T-helper 2 cell treated with Interferon-gamma antibody and Interleukin-4, amounts not matched to agents 100 ng/mL and 5 ng/mL, for 36 hours (primary cell): ENCODE results near the gene ZFP36L2. TPM values are rescaled to one million over a fixed set of nuclear protein-coding genes. Genes with fewer than 3 reads are reported as not detected.

ENCODE experiments used
- intact Hi-C: fragments of 100-400 bp; cut with micrococcal nuclease; formaldehyde crosslinking; loops from one replicate; pipeline ENCODE4 v1.15.1; 2023
- total RNA-seq: library from RNA; stranded (reverse); gene quantifications from 2 replicates; pipeline ENCODE4 v1.2.3, GENCODE V29; 2022

ZFP36L2 gene
- total RNA-seq, 1 donor from 2014 or later: 133 TPM

GRCh38 chr2:43250015-43250414, 23.6 kb upstream of the ZFP36L2 start:
- intact Hi-C loops: no loop called here

- intact Hi-C loops: no loop called here
Observed at GRCh38 chr2:43248621-43249020, 22.2 kb upstream of the ZFP36L2 start.

GRCh38 chr2:43246641-43247040, 20.2 kb upstream of the ZFP36L2 start:
- intact Hi-C loops: no loop called here

- intact Hi-C loops: no loop called here
Observed at GRCh38 chr2:43241558-43241957, 15.2 kb upstream of the ZFP36L2 start.

GRCh38 chr2:43240766-43241150, 14.4 kb upstream of the ZFP36L2 start:
- intact Hi-C loops: no loop called here

- intact Hi-C loops: no loop called here
Observed at GRCh38 chr2:43239981-43240765, 13.8 kb upstream of the ZFP36L2 start.

GRCh38 chr2:43238813-43239212, 12.4 kb upstream of the ZFP36L2 start:
- intact Hi-C loops: no loop called here

- intact Hi-C loops: no loop called here
Observed at GRCh38 chr2:43238176-43238575, 11.8 kb upstream of the ZFP36L2 start.

- intact Hi-C loops: no loop called here
Observed at GRCh38 chr2:43233218-43234212, 7.1 kb upstream of the ZFP36L2 start.

- intact Hi-C loops: no loop called here
Observed at GRCh38 chr2:43230951-43231827, 4.8 kb upstream of the ZFP36L2 start.

- intact Hi-C loops: no loop called here
Observed at GRCh38 chr2:43230351-43230885, 4.0 kb upstream of the ZFP36L2 start.

GRCh38 chr2:43228756-43229659, 2.6 kb upstream of the ZFP36L2 start:
- intact Hi-C loops: loop anchor here (1.0 kb wide), 6 partner anchors 8 to 313 kb away; no protein-coding TSS in a partner anchor

GRCh38 chr2:43228321-43228751, 1.9 kb upstream of the ZFP36L2 start:
- intact Hi-C loops: no loop called here

- intact Hi-C loops: loop anchor here (2.0 kb wide), 3 partner anchors 199 to 417 kb away; partner anchors contain the start of gene THADA
Observed at GRCh38 chr2:43227830-43228281, 1.4 kb upstream of the ZFP36L2 start.

- intact Hi-C loops: loop anchor here (1.0 to 2.0 kb wide), 6 partner anchors 9 to 416 kb away; partner anchors contain the start of gene THADA
Observed at GRCh38 chr2:43226955-43227829, 786 bp upstream of the ZFP36L2 start.

- intact Hi-C loops: loop anchor here (1.0 to 2.0 kb wide), 6 partner anchors 8 to 415 kb away; partner anchors contain the start of gene THADA
Observed at GRCh38 chr2:43225788-43226557, 433 bp downstream of the ZFP36L2 start.

- intact Hi-C loops: no loop called here
Observed at GRCh38 chr2:43225093-43225787, 1.2 kb downstream of the ZFP36L2 start.
